Measurements from ENCODE around the gene EFCAB6. TPM values are rescaled to one million over a fixed set of nuclear protein-coding genes. Genes with fewer than 3 reads are reported as not detected.

Gene EFCAB6
- total RNA-seq, 4 donors from 2014 or later, result 2.0 to 8.4 (median 5.7) TPM

- Histone ChIP-seq H3K27me3 (no peaks in the 10 kb centered on the region), H3K27ac (no peak overlapping the region), H3K4me3 (no peak overlapping the region), H3K36me3 (no peaks in the 10 kb centered on the region), H3K4me1 (peaks cover 0 to 5% of the 10 kb centered on the region in 2 donors), H3K9me3 (no peaks in the 10 kb centered on the region)
- no peak for TF ChIP-seq POLR2A (IDR thresholded peaks at IDR 0.05)
- intact Hi-C loops (cut with DNase I; ENCODE audit: low total_unique reads), result no loop called here
- no peak for DNase-seq
Measured at GRCh38 chr22:43740587-43741270, 71.4 kb downstream of the EFCAB6 start.

- H3K4me1 ChIP-seq, result peaks cover 0 to 4% of the 10 kb centered on the region in 2 donors
- no peak overlapping the region for H3K4me3 ChIP-seq
- intact Hi-C loops (cut with DNase I; ENCODE audit: low total_unique reads), result no loop called here
- no peaks in the 10 kb centered on the region for H3K36me3 ChIP-seq
- no peaks in the 10 kb centered on the region for H3K27me3 ChIP-seq
- no peak overlapping the region for H3K27ac ChIP-seq
- no peak for DNase-seq
- no peaks in the 10 kb centered on the region for H3K9me3 ChIP-seq
- TF ChIP-seq POLR2A (IDR thresholded peaks at IDR 0.05), result no peak
- no peak for TF ChIP-seq CTCF (IDR thresholded peaks at IDR 0.05)
Measured at GRCh38 chr22:43739851-43740379, 72.2 kb downstream of the EFCAB6 start.

GRCh38 chr22:43737150-43737828 is 74.8 kb downstream of the EFCAB6 start:
- Histone ChIP-seq H3K9me3 (no peaks in the 10 kb centered on the region), H3K36me3 (no peaks in the 10 kb centered on the region), H3K4me1 (no peaks in the 10 kb centered on the region), H3K4me3 (no peak overlapping the region), H3K27me3 (no peaks in the 10 kb centered on the region), H3K27ac (no peak overlapping the region)
- DNase-seq, result no peak
- intact Hi-C loops (cut with DNase I; ENCODE audit: low total_unique reads), result no loop called here
- no peak for TF ChIP-seq POLR2A (IDR thresholded peaks at IDR 0.05)
- TF ChIP-seq CTCF (IDR thresholded peaks at IDR 0.05), result no peak

GRCh38 chr22:43736651-43737050 is 75.5 kb downstream of the EFCAB6 start:
- Histone ChIP-seq H3K9me3 (no peaks in the 10 kb centered on the region), H3K27ac (no peak overlapping the region), H3K27me3 (no peaks in the 10 kb centered on the region), H3K4me1 (no peaks in the 10 kb centered on the region), H3K4me3 (no peak overlapping the region), H3K36me3 (no peaks in the 10 kb centered on the region)
- DNase-seq, result no peak
- intact Hi-C loops (cut with DNase I; ENCODE audit: low total_unique reads), result no loop called here
- no peak for TF ChIP-seq POLR2A (IDR thresholded peaks at IDR 0.05)
- no peak for TF ChIP-seq CTCF (IDR thresholded peaks at IDR 0.05)

- Histone ChIP-seq H3K9me3 (no peaks in the 10 kb centered on the region), H3K36me3 (no peaks in the 10 kb centered on the region), H3K27ac (no peak overlapping the region), H3K4me1 (no peaks in the 10 kb centered on the region), H3K27me3 (no peaks in the 10 kb centered on the region), H3K4me3 (no peak overlapping the region)
- DNase-seq, result no peak
- no peak for TF ChIP-seq POLR2A (IDR thresholded peaks at IDR 0.05)
- no peak for TF ChIP-seq CTCF (IDR thresholded peaks at IDR 0.05)
- intact Hi-C loops (cut with DNase I; ENCODE audit: low total_unique reads), result no loop called here
Measured at GRCh38 chr22:43734370-43735150, 77.5 kb downstream of the EFCAB6 start.
